K562 (cell line): ENCODE measurements around the gene VSTM5. TPM values are rescaled to one million over a fixed set of nuclear protein-coding genes. Genes with fewer than 3 reads are reported as not detected.

Source experiments
- ATAC-seq: fragments of 200-7000 bp; cut with Tn5 transposase; 3 replicates; pipeline ENCODE4 v1.9.1; 2020; ENCODE audit warnings: moderate library complexity
- BruUV-seq: library from RNA; stranded (reverse); fragments of 400-500 nt; replicated peaks from 2 replicates; lab custom pipeline; 2021; lab: Mats Ljungman, UMichigan
- CTCF ChIA-PET: fragments of 300-600 bp; formaldehyde crosslinking; extraction: SDS; loops from one replicate; lab custom pipeline; 2021; ENCODE audit warnings: low intra/inter-chr PET ratio; lab: Yijun Ruan, JAX
- POLR2A ChIA-PET: fragments of 300-600, 350-650 bp; sonication (Branson Sonifier 250); formaldehyde crosslinking; extraction: SDS; loops from one replicate; lab custom pipeline; 2021; ENCODE audit warnings: antibody characterized with exemption, inconsistent platforms; lab: Yijun Ruan, JAX
- DNase-seq, 4 experiments: peaks; one replicate each; pipeline versions ENCODE4 v3.0.0 to v3.0.0-alpha.2; 2011 to 2018; ENCODE audit warnings: low spot score in 3 of 4, mixed read lengths in 3 of 4; ENCODE audit errors: extremely low read depth in 1 of 4
- FAIRE-seq: peaks from 2 replicates; lab custom pipeline; 2011; peaks lifted over from hg19 to GRCh38; lab: Jason Lieb, UNC
- H2AFZ ChIP-seq: 2 replicates; pipeline ENCODE4 v1.6.0; 2011; ENCODE audit warnings: low read depth, low read length, control low read depth, inconsistent platforms
- H3K27ac ChIP-seq: fragments of 200-600 bp; 3 replicates; pipeline ENCODE4 v1.8.0; 2011; ENCODE audit warnings: low read depth, mild to moderate bottlenecking, control low read depth, inconsistent platforms, low read length, moderate library complexity, mixed read lengths; ENCODE audit errors: extremely low read depth
- H3K27me3 ChIP-seq, 2 experiments: fragments of 300-600 bp in 1 of 2; 2 replicates in 1 of 2; 3 replicates in 1 of 2; pipeline versions ENCODE4 v1.6.0 to v1.8.0; 2011; ENCODE audit warnings: inconsistent platforms in 2 of 2, low read length in 2 of 2, mild to moderate bottlenecking in 1 of 2, mixed read lengths in 1 of 2, moderate library complexity in 1 of 2; ENCODE audit not compliant: control insufficient read depth in 2 of 2, insufficient read depth in 2 of 2
- H3K36me3 ChIP-seq: fragments of 300-600 bp; 3 replicates; pipeline ENCODE4 v1.8.0; 2011; ENCODE audit warnings: mild to moderate bottlenecking, low read length, inconsistent platforms; ENCODE audit not compliant: control insufficient read depth, insufficient read depth
- H3K4me1 ChIP-seq, 2 experiments: fragments of 200-600 bp in 1 of 2; replicated peaks in 1 of 2; 2 replicates in 1 of 2; 3 replicates in 1 of 2; pipeline versions ENCODE4 v1.5.1 to v1.8.0; 2011; ENCODE audit warnings: inconsistent platforms in 2 of 2, low read length in 2 of 2, mild to moderate bottlenecking in 1 of 2, mixed read lengths in 1 of 2, moderate library complexity in 1 of 2; ENCODE audit not compliant: control insufficient read depth in 2 of 2, insufficient read depth in 2 of 2
- H3K4me2 ChIP-seq: 2 replicates; pipeline ENCODE4 v1.6.1; 2011; ENCODE audit warnings: low read length, control low read depth, inconsistent platforms, mixed read lengths; ENCODE audit not compliant: insufficient read depth
- H3K4me3 ChIP-seq: fragments of 200-600 bp; sonication (generic), shearing (Covaris generic); 2 replicates; pipeline ENCODE4 v1.5.1; 2016; ENCODE audit warnings: control low read depth, inconsistent platforms
- H3K79me2 ChIP-seq: fragments of 200-600 bp; 3 replicates; pipeline ENCODE4 v1.8.0; 2011; ENCODE audit warnings: low read length, inconsistent platforms; ENCODE audit not compliant: control insufficient read depth, insufficient read depth
- H3K9ac ChIP-seq, 2 experiments: 2 replicates each; pipeline versions ENCODE4 v1.6.0 to v1.6.1; 2011; ENCODE audit warnings: low read depth in 2 of 2, low read length in 2 of 2, control low read depth in 1 of 2, inconsistent platforms in 1 of 2, mild to moderate bottlenecking in 1 of 2, mixed read lengths in 1 of 2; ENCODE audit not compliant: insufficient read depth in 1 of 2
- H3K9me1 ChIP-seq: one replicate; pipeline ENCODE4 v1.6.0; 2011; ENCODE audit warnings: inconsistent platforms, mild to moderate bottlenecking, low read length, moderate library complexity; ENCODE audit not compliant: control insufficient read depth, insufficient read depth
- H3K9me3 ChIP-seq: replicated peaks from 2 replicates; pipeline ENCODE4 v1.5.1; 2011; ENCODE audit warnings: low read depth, low read length, inconsistent platforms; ENCODE audit not compliant: control insufficient read depth, insufficient read depth
- H4K20me1 ChIP-seq: replicated peaks from 2 replicates; pipeline ENCODE4 v1.6.1; 2011; ENCODE audit warnings: low read length, inconsistent platforms, mixed read lengths; ENCODE audit not compliant: control insufficient read depth, insufficient read depth
- ARID2 ChIP-seq: fragments of 450-650 bp; IDR thresholded peaks from 2 replicates; pipeline ENCODE4 v1.6.1; 2017; ENCODE audit warnings: antibody characterized with exemption, mild to moderate bottlenecking
- COPS2 ChIP-seq: fragments of 450-650 bp; conservative IDR thresholded peaks from 2 replicates; pipeline ENCODE4 v1.6.1; 2016; ENCODE audit warnings: mild to moderate bottlenecking, moderate library complexity
- CREBBP ChIP-seq: IDR thresholded peaks from one replicate; pipeline ENCODE4 v1.6.1; 2012; ENCODE audit warnings: low read depth, mild to moderate bottlenecking, control low read depth, inconsistent platforms, low read length
- EP300 ChIP-seq: IDR thresholded peaks from 2 replicates; pipeline ENCODE4 v1.6.1; 2012; ENCODE audit warnings: low read length, improper control_type of control experiment
- EZH2 ChIP-seq: IDR thresholded peaks from 2 replicates; pipeline ENCODE4 v1.6.1; 2012; ENCODE audit warnings: low read depth, mild to moderate bottlenecking, inconsistent platforms, low read length, borderline replicate concordance
- FOXK1 ChIP-seq: sonication (generic); formaldehyde crosslinking; IDR thresholded peaks from 2 replicates; pipeline ENCODE4 v1.8.0; 2022; ENCODE audit warnings: missing genetic modification reagents, mild to moderate bottlenecking, borderline replicate concordance
- HNRNPUL1 ChIP-seq: fragments of 200-400 bp; formaldehyde crosslinking; IDR thresholded peaks from 2 replicates; pipeline ENCODE4 v1.6.1; 2017; ENCODE audit warnings: low read length
- KAT8 ChIP-seq: fragments of 450-650 bp; IDR thresholded peaks from 2 replicates; pipeline ENCODE4 v1.6.1; 2016; ENCODE audit warnings: low read depth, mild to moderate bottlenecking
- MAFF ChIP-seq: IDR thresholded peaks from 2 replicates; pipeline ENCODE4 v1.6.1; 2012; ENCODE audit warnings: low read length, improper control_type of control experiment
- MAFG ChIP-seq: fragments of 450-650 bp; conservative IDR thresholded peaks from 2 replicates; pipeline ENCODE4 v1.6.1; 2016; ENCODE audit warnings: missing genetic modification characterization, missing compliant biosample characterization
- MEF2D ChIP-seq: conservative IDR thresholded peaks from 2 replicates; pipeline ENCODE4 v1.6.1; 2016; ENCODE audit warnings: low read depth, missing genetic modification characterization, missing compliant biosample characterization
- PHTF2 ChIP-seq: fragments of 250-450 bp; sonication (Bioruptor Pico); IDR thresholded peaks from 2 replicates; pipeline ENCODE4 v1.5.0; 2021; ENCODE audit warnings: mild to moderate bottlenecking
- PYGO2 ChIP-seq: fragments of 450-650 bp; IDR thresholded peaks from 2 replicates; pipeline ENCODE4 v1.6.1; 2016; ENCODE audit warnings: mild to moderate bottlenecking, missing genetic modification characterization, moderate library complexity, missing compliant biosample characterization
- THRAP3 ChIP-seq: fragments of 450-650 bp; IDR thresholded peaks from 2 replicates; pipeline ENCODE4 v1.6.1; 2016; ENCODE audit warnings: mild to moderate bottlenecking, inconsistent platforms, borderline replicate concordance
- VEZF1 ChIP-seq: fragments of 200-800 bp; sonication (Bioruptor generic); IDR thresholded peaks from 2 replicates; pipeline ENCODE4 v1.6.1; 2017; ENCODE audit warnings: missing genetic modification characterization, missing compliant biosample characterization
- ZBED1 ChIP-seq: IDR thresholded peaks from 2 replicates; pipeline ENCODE4 v1.6.1; 2014
- ZBTB33 ChIP-seq: sonication (generic); formaldehyde crosslinking; IDR thresholded peaks from 2 replicates; pipeline ENCODE4 v1.8.1; 2023; ENCODE audit warnings: mild to moderate bottlenecking, missing genetic modification reagents
- ZNF280A ChIP-seq: fragments of 450-650 bp; IDR thresholded peaks from 2 replicates; pipeline ENCODE4 v1.6.1; 2018; ENCODE audit warnings: mild to moderate bottlenecking, low read depth; ENCODE audit not compliant: partially characterized antibody
- WGBS: fragments of 100-300 bp; shearing (Covaris generic); methylation state at CpG from one replicate; pipeline ENCODE4 v1.1.6; 2016; ENCODE audit warnings: low coverage, mixed read lengths; ENCODE audit not compliant: insufficient coverage; ENCODE audit errors: missing lambda C conversion rate; 5-methylcytosine and 5-hydroxymethylcytosine counted together
- in situ Hi-C: fragments of 300-500 bp; cut with MboI; formaldehyde crosslinking; loops from 4 replicates; pipeline ENCODE4 v1.15.0; 2018; ENCODE audit warnings: inconsistent platforms, mixed read lengths
- intact Hi-C: fragments of 100-400 bp; cut with micrococcal nuclease; formaldehyde crosslinking; loops from 2 replicates; pipeline ENCODE4 v1.14.2; 2022
- polyA plus RNA-seq, 8 experiments: library from polyadenylated mRNA; depleted of rRNA in 4 of 8; stranded (reverse) in 5 of 8; unstranded in 3 of 8; fragments of >200 nt; fragmentation: Nextera tagmentation in 2 of 8; fragmentation: Illumina TruSeq in 1 of 8; extraction: Ambion mirVana in 2 of 8; extraction: Trizol in 1 of 8; gene quantifications; 2 replicates each; pipeline versions ENCODE4 v1.2.1 to v1.2.3, GENCODE V29; 2011 to 2014; ENCODE audit warnings: inconsistent platforms in 1 of 8, missing spikeins in 1 of 8
- total RNA-seq, 7 experiments: library from RNA; depleted of rRNA in 6 of 7; stranded (reverse); fragments of >200 nt in 6 of 7; fragmentation: Illumina TruSeq in 2 of 7; extraction: Trizol in 2 of 7; gene quantifications; 2 replicates each; pipeline versions ENCODE4 v1.2.1 to v1.2.3, GENCODE V29; 2011 to 2021; ENCODE audit warnings: low replicate concordance in 1 of 7

VSTM5 gene
- total and polyA plus RNA-seq, 9 of the 15 experiments (the other 6 are each of a cell fraction or from before 2014, with no cell fraction given), result 0.01 TPM; not detected in 8

- H3K4me3 ChIP-seq, result no peak overlapping the region
- no peak for FAIRE-seq
- no TSS peak for BruUV-seq
- in situ Hi-C loops (no loop called here), intact Hi-C loops (no loop called here)
- TF ChIP-seq PYGO2 (tag) (no peak), MAFG (tag) (no peak), KAT8 (no peak), EZH2 (no peak), EP300 (no peak), CREBBP (no peak), FOXK1 (CRISPR knock-in tag) (no peak), MAFF (no peak), COPS2 (no peak), ZNF280A (no peak), VEZF1 (CRISPR knock-in tag) (no peak), ZBTB33 (CRISPR knock-in tag) (no peak), HNRNPUL1 (no peak), PHTF2 (CRISPR knock-in tag) (no peak), ZBED1 (no peak), THRAP3 (no peak), ARID2 (no peak), MEF2D (tag) (no peak)
- peaks cover 4 to 10% of the 10 kb centered on the region in 2 experiments; a peak in 2 of 5 replicates for H3K4me1 ChIP-seq
- H3K27me3 ChIP-seq, result peaks cover 6 to 31% of the 10 kb centered on the region in 2 experiments; a peak in 3 of 5 replicates
- 19% methylated on average over 5 of the region's 5 CpGs for WGBS
- no peaks in the 10 kb centered on the region for H3K9me3 ChIP-seq
- H3K9me1 ChIP-seq, result no peaks in the 10 kb centered on the region
- no peak for ATAC-seq
- H3K27ac ChIP-seq, result no peak overlapping the region
- no peak overlapping the region for H2AFZ ChIP-seq
- DNase-seq, result no peak
- no peak overlapping the region for H3K4me2 ChIP-seq
- POLR2A ChIA-PET, result no interaction called here
- no peaks in the 10 kb centered on the region for H3K79me2 ChIP-seq
- 0 out of 2 replicates have a peak, but pooled peaks cover 4% of the 10 kb centered on the region for H4K20me1 ChIP-seq
- CTCF ChIA-PET, result no interaction called here
- no peak overlapping the region for H3K9ac ChIP-seq
- H3K36me3 ChIP-seq, result no peaks in the 10 kb centered on the region
Measured at GRCh38 chr11:93852242-93852641, 1.8 kb upstream of the VSTM5 start.
